Karpas-422 (cell line): ENCODE measurements around the gene DNAI1. TPM values are rescaled to one million over a fixed set of nuclear protein-coding genes. Genes with fewer than 3 reads are reported as not detected.

Experiments
- DNase-seq: peaks from one replicate; pipeline ENCODE4 v3.0.0-alpha.2; 2015
- H2AFZ ChIP-seq: fragments of 200-600 bp; sonication (generic); 2 replicates; pipeline ENCODE4 v1.6.1; 2014; ENCODE audit warnings: antibody characterized with exemption, low read length, mixed read lengths
- H3K27ac ChIP-seq: fragments of 200-600 bp; sonication (generic); 2 replicates; pipeline ENCODE4 v1.5.1; 2014; ENCODE audit warnings: mild to moderate bottlenecking, low read length, moderate library complexity
- H3K27me3 ChIP-seq: fragments of 200-600 bp; sonication (generic); 2 replicates; pipeline ENCODE4 v1.6.1; 2014; ENCODE audit warnings: low read length, mixed read lengths
- H3K36me3 ChIP-seq: fragments of 200-600 bp; sonication (generic); 2 replicates; pipeline ENCODE4 v1.6.1; 2014; ENCODE audit warnings: low read length, mixed read lengths; ENCODE audit not compliant: insufficient read depth
- H3K4me1 ChIP-seq: fragments of 200-600 bp; sonication (generic); 2 replicates; pipeline ENCODE4 v1.6.1; 2014; ENCODE audit warnings: mild to moderate bottlenecking, low read length, mixed read lengths
- H3K4me2 ChIP-seq: fragments of 200-600 bp; sonication (generic); 2 replicates; pipeline ENCODE4 v1.6.1; 2014; ENCODE audit warnings: low read length, low read depth, mild to moderate bottlenecking; ENCODE audit not compliant: poor library complexity, severe bottlenecking
- H3K4me3 ChIP-seq: fragments of 200-600 bp; sonication (generic); 2 replicates; pipeline ENCODE4 v1.5.1; 2014; ENCODE audit warnings: mild to moderate bottlenecking, antibody characterized with exemption, low read length, mixed read lengths
- H3K79me2 ChIP-seq: fragments of 200-600 bp; sonication (generic); 2 replicates; pipeline ENCODE4 v1.6.1; 2014; ENCODE audit warnings: mild to moderate bottlenecking, low read length, mixed read lengths
- H3K9ac ChIP-seq: fragments of 200-600 bp; sonication (generic); 2 replicates; pipeline ENCODE4 v1.6.0; 2014; ENCODE audit warnings: low read length
- H3K9me2 ChIP-seq: fragments of 200-600 bp; sonication (generic), shearing (Covaris generic); replicated peaks from 2 replicates; pipeline ENCODE4 v1.6.0; 2014; ENCODE audit warnings: mild to moderate bottlenecking, low read length, moderate library complexity; ENCODE audit not compliant: insufficient read depth
- H3K9me3 ChIP-seq: fragments of 300-700, 200-600 bp; sonication (generic); 2 replicates; pipeline ENCODE4 v1.6.1; 2014; ENCODE audit warnings: low read length, mixed read lengths
- H4K20me1 ChIP-seq: fragments of 200-600 bp; sonication (generic); 2 replicates; pipeline ENCODE4 v1.6.1; 2014; ENCODE audit warnings: mild to moderate bottlenecking, antibody characterized with exemption, low read length, low read depth; ENCODE audit not compliant: insufficient read depth
- total RNA-seq: library from RNA; depleted of rRNA; stranded (reverse); fragments of >200 nt; shearing (Covaris generic); gene quantifications from 2 replicates; pipeline ENCODE4 v1.2.3, GENCODE V29; 2014; ENCODE audit warnings: low replicate concordance

Gene DNAI1
- total RNA-seq, 1 experiment from 2014 or later = 3.4 TPM

DNA sequence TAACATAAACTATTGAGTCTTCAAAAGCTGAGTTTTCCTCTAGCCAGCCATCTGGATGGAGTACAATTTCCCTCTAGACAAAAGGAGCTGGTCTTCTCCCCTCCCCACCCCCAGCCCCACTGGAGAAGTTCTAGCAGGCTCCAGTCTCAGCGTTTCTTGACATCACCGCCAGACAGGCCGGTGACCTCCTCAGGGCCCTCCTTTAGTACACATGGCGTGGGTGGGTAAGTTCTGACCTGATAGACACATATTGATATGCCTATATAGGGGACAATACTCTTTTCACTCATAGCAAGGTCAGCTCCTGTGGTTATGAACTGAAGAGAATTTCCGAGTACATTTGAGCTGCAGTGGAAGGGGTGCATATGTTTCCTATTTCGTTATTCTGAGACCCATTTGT lies 27.2 kb downstream of the DNAI1 start:
- no peak overlapping the region for H3K9ac ChIP-seq
- no peaks in the 10 kb centered on the region for H3K4me1 ChIP-seq
- no peak overlapping the region for H2AFZ ChIP-seq
- H3K4me2 ChIP-seq = no peak overlapping the region
- H3K4me3 ChIP-seq = no peak overlapping the region
- H3K36me3 ChIP-seq = no peaks in the 10 kb centered on the region
- H4K20me1 ChIP-seq = no peaks in the 10 kb centered on the region
- no peaks in the 10 kb centered on the region for H3K9me2 ChIP-seq
- 0 out of 2 replicates have a peak, but pooled peaks cover 2% of the 10 kb centered on the region for H3K27me3 ChIP-seq
- no peaks in the 10 kb centered on the region for H3K9me3 ChIP-seq
- H3K79me2 ChIP-seq = no peaks in the 10 kb centered on the region
- no peak overlapping the region for H3K27ac ChIP-seq
- no peak for DNase-seq

DNA sequence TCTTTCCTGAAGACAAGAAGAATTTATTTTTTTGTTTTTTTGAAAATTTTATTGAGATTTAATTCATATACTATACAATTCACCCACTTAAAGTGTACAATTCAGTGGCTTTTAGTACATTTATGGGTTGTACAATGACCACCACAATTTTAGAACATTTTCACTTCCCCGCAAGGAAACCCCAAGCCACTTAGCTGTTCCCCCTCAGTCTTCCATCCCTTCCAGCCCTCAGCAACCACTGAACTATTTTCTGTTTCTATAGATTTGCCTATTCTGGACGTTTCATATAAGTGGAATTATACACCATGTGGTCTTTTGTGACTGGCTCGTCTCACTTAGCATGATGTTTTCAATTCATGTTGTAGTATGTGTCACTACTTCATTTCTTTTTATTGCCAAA lies 28.0 kb downstream of the DNAI1 start:
- H3K9me3 ChIP-seq = no peaks in the 10 kb centered on the region
- no peak overlapping the region for H3K9ac ChIP-seq
- no peak overlapping the region for H3K4me3 ChIP-seq
- H3K79me2 ChIP-seq = no peaks in the 10 kb centered on the region
- H3K36me3 ChIP-seq = no peaks in the 10 kb centered on the region
- DNase-seq = no peak
- H3K4me1 ChIP-seq = no peaks in the 10 kb centered on the region
- no peak overlapping the region for H3K4me2 ChIP-seq
- 0 out of 2 replicates have a peak, but pooled peaks cover 2% of the 10 kb centered on the region for H3K27me3 ChIP-seq
- no peak overlapping the region for H2AFZ ChIP-seq
- no peaks in the 10 kb centered on the region for H3K9me2 ChIP-seq
- no peaks in the 10 kb centered on the region for H4K20me1 ChIP-seq
- no peak overlapping the region for H3K27ac ChIP-seq

DNA sequence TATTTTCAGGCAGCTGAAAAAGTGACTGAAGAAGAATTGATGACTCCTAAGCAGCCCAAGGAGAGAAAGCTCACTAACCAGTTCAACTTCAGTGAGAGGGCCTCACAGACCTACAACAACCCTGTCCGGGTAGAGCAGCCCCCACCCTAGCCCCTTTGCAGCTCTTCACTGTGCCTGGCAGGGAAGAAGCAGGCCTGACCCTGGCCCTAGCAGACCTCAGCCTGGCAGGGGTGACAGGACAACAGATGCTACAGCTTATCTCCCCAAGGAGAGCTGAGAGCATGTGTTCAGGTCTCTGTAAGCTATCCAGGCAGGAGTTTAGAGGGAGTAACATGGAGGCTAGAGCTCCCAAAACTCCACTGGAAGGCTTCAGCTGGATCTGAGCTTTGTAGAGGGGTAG lies 31.8 kb downstream of the DNAI1 start:
- Histone ChIP-seq H3K4me2 (no peak overlapping the region), H3K79me2 (no peaks in the 10 kb centered on the region), H3K36me3 (no peaks in the 10 kb centered on the region), H2AFZ (no peak overlapping the region), H3K9ac (no peak overlapping the region), H3K9me3 (no peaks in the 10 kb centered on the region), H3K27ac (no peak overlapping the region), H3K9me2 (no peaks in the 10 kb centered on the region), H3K4me1 (no peaks in the 10 kb centered on the region), H3K27me3 (0 out of 2 replicates have a peak, but pooled peaks cover 2% of the 10 kb centered on the region), H4K20me1 (no peaks in the 10 kb centered on the region), H3K4me3 (no peak overlapping the region)
- DNase-seq = no peak

DNA sequence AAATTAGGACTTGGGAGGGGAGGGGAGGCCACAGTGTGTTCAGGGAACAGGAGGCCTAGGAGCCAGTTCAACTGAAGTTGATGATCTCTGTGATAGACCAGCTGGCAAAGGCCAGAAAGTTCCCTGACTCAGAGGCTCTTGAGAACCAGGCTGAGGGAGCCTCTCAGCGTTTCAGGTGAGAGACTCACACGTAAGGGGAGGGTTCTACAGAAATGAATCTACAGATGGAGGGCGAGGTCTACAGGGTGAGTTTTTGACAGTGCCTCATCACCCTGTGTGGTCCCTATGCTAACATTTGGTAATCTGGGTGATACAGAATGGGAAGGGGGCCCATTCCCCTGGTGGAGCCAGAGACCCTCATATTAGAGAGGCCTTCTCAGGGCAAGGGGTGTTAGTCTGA lies 32.2 kb downstream of the DNAI1 start:
- H3K9ac ChIP-seq = no peak overlapping the region
- H3K4me2 ChIP-seq = no peak overlapping the region
- H3K4me1 ChIP-seq = no peaks in the 10 kb centered on the region
- no peaks in the 10 kb centered on the region for H3K36me3 ChIP-seq
- H2AFZ ChIP-seq = no peak overlapping the region
- H3K27me3 ChIP-seq = 0 out of 2 replicates have a peak, but pooled peaks cover 2% of the 10 kb centered on the region
- no peak overlapping the region for H3K27ac ChIP-seq
- no peaks in the 10 kb centered on the region for H4K20me1 ChIP-seq
- no peaks in the 10 kb centered on the region for H3K79me2 ChIP-seq
- no peak overlapping the region for H3K4me3 ChIP-seq
- DNase-seq = no peak
- H3K9me2 ChIP-seq = no peaks in the 10 kb centered on the region
- H3K9me3 ChIP-seq = no peaks in the 10 kb centered on the region

DNA sequence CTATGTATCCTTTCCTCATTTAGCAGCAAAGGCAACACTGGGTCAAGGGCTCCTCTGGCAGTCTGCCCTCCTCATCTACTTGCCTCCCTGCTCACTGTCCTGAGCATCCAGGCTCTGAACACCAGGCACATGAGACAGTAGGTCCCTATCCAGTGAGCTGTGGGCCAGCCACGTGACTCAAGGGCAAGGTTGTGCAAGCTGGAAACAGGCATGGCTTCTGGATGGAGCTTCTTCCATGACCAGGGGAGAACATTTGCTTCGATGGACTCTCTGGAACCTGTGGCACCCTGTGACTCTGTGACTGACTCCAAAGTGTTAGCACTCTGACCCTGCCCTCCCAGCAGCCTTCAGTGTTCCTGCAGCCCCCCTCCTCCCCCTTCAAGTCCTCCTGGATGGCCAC lies 33.0 kb downstream of the DNAI1 start:
- H3K9me3 ChIP-seq = no peaks in the 10 kb centered on the region
- H3K9ac ChIP-seq = no peak overlapping the region
- H3K9me2 ChIP-seq = no peaks in the 10 kb centered on the region
- no peak overlapping the region for H2AFZ ChIP-seq
- 0 out of 2 replicates have a peak, but pooled peaks cover 2% of the 10 kb centered on the region for H3K27me3 ChIP-seq
- DNase-seq = no peak
- H3K36me3 ChIP-seq = no peaks in the 10 kb centered on the region
- no peaks in the 10 kb centered on the region for H3K4me1 ChIP-seq
- no peak overlapping the region for H3K4me2 ChIP-seq
- H3K4me3 ChIP-seq = no peak overlapping the region
- no peaks in the 10 kb centered on the region for H3K79me2 ChIP-seq
- no peak overlapping the region for H3K27ac ChIP-seq
- no peaks in the 10 kb centered on the region for H4K20me1 ChIP-seq

DNA sequence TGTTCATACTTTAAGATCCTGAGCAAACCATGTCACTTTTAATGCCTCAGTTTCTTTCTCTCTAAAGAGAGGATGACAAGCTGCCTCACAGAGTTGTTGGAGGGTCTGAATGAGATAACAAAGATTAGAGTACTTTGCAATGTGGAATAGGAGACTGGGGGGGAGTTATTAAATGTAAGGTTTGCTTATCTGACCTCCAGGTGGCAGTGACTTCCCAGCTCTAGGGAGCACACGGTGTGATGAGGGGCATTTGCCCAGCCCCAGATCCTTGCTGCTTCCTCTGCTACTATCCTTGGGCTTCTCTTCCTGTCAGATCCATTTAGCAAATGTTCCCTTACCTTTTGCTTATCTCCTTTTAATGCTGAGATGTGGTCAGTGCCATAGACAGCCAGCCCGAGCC lies 33.4 kb downstream of the DNAI1 start:
- no peaks in the 10 kb centered on the region for H4K20me1 ChIP-seq
- H3K27ac ChIP-seq = no peak overlapping the region
- H3K9me2 ChIP-seq = no peaks in the 10 kb centered on the region
- H3K79me2 ChIP-seq = no peaks in the 10 kb centered on the region
- no peak overlapping the region for H3K4me3 ChIP-seq
- H3K4me2 ChIP-seq = no peak overlapping the region
- 0 out of 2 replicates have a peak, but pooled peaks cover 2% of the 10 kb centered on the region for H3K27me3 ChIP-seq
- no peak overlapping the region for H3K9ac ChIP-seq
- no peak overlapping the region for H2AFZ ChIP-seq
- H3K9me3 ChIP-seq = no peaks in the 10 kb centered on the region
- H3K36me3 ChIP-seq = no peaks in the 10 kb centered on the region
- no peaks in the 10 kb centered on the region for H3K4me1 ChIP-seq
- peak; percentile 71 for DNase-seq

DNA sequence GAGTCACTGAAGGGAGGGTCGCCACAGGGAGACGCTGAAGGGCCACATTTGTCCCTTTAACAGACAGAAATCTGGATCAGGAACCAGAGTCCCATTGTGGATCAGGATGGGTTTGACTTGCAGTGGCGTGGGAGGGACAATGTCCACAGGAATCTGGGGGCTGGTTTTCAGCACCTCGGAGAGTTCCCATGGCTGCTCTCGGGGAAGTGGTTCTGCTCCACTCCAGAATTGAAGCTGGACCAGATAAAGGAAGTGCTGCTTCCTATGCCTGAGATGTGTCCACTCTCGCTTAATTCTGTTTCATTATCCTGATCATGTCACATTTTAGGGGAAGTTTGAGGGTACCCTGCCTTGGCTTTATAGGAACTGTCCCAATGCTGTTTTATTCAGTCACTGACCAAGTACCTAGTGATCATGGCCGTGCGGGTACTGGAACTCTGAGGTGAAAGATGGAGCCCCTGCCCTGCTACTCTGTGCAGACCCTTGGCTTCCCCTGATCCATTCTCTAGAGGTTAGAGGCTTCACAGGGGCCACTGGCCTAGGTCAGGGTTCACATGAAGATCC lies 35.4 kb downstream of the DNAI1 start:
- Histone ChIP-seq H3K4me1 (no peaks in the 10 kb centered on the region), H3K9me2 (no peaks in the 10 kb centered on the region), H3K79me2 (no peaks in the 10 kb centered on the region), H3K9me3 (no peaks in the 10 kb centered on the region), H4K20me1 (no peaks in the 10 kb centered on the region), H3K27ac (no peak overlapping the region), H3K9ac (no peak overlapping the region), H3K36me3 (no peaks in the 10 kb centered on the region), H3K27me3 (no peaks in the 10 kb centered on the region), H2AFZ (no peak overlapping the region), H3K4me2 (no peak overlapping the region), H3K4me3 (no peak overlapping the region)
- DNase-seq = peak; percentile 80

DNA sequence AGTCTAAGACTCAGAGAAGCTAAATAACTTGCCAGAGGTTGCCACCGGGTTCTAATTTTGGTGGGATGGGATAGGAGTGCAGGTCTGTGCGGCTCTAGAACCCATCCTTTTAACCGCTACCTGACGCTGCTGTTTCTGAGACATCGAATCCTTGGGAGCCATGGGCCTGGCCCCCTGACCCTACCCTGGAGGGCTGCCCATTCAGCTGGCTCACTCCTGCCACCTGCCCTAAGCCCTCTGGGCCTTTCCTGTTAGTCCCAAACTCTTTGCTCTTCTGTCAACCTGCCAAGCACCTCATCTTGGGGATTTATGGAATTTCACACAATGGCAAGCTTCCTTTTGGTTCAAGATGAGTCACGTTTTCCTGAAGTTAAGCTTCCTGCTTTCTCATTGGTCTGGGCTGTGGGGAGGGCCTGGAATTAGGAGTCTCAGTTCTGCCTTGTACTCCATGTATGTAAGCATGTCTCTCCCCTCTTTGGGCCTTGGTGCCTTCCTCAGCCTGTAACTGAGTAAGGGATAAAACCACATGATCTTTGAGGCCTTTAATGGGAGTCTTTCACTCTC lies 37.6 kb downstream of the DNAI1 start:
- Histone ChIP-seq H3K9me2 (no peaks in the 10 kb centered on the region), H3K79me2 (no peaks in the 10 kb centered on the region), H3K27ac (no peak overlapping the region), H3K36me3 (no peaks in the 10 kb centered on the region), H3K9me3 (no peaks in the 10 kb centered on the region), H3K9ac (no peak overlapping the region), H2AFZ (no peak overlapping the region), H3K4me1 (no peaks in the 10 kb centered on the region), H3K4me2 (no peak overlapping the region), H3K27me3 (no peaks in the 10 kb centered on the region), H4K20me1 (no peaks in the 10 kb centered on the region), H3K4me3 (no peak overlapping the region)
- DNase-seq = no peak
